Prostate gland (tissue), 2 donors: ENCODE results near the gene TCP10L. TPM values are rescaled to one million over a fixed set of nuclear protein-coding genes. Genes with fewer than 3 reads are reported as not detected.
"Not testable (repeated sequence)": the region's sequence is repeated elsewhere in the genome, so short reads cannot be mapped to it uniquely, and the experiment has no call there.

Source experiments
- DNase-seq: peaks from one replicate; pipeline ENCODE4 v3.0.0-alpha.2; 2019; ENCODE audit warnings: low spot score
- H3K27ac ChIP-seq, 2 donors: fragments of 200-600 bp; sonication (generic); 2 replicates each; pipeline ENCODE4 v1.5.1; 2017 to 2019
- H3K27me3 ChIP-seq: fragments of 200-600 bp; sonication (generic); replicated peaks from 2 replicates; pipeline ENCODE4 v1.5.1; 2019; ENCODE audit not compliant: insufficient read depth
- H3K36me3 ChIP-seq, 2 donors: fragments of 200-600 bp; sonication (generic); 1 replicate in 1 of 2; 2 replicates in 1 of 2; pipeline versions ENCODE4 v1.5.1 to v1.8.1; 2017 to 2019
- H3K4me1 ChIP-seq: fragments of 200-600 bp; sonication (generic); replicated peaks from 2 replicates; pipeline ENCODE4 v1.5.1; 2019
- H3K4me3 ChIP-seq, 2 donors: fragments of 200-600 bp; sonication (generic); 2 replicates each; pipeline ENCODE4 v1.5.1; 2017 to 2019
- H3K9me3 ChIP-seq: fragments of 200-600 bp; sonication (generic); 2 replicates; pipeline ENCODE4 v1.5.1; 2017
- POLR2A ChIP-seq: fragments of 450-650 bp; IDR thresholded peaks from one replicate; pipeline ENCODE4 v1.6.1; 2016; ENCODE audit warnings: antibody characterized with exemption, mild to moderate bottlenecking
- POLR2AphosphoS5 ChIP-seq: sonication (generic); formaldehyde crosslinking; IDR thresholded peaks from one replicate; pipeline ENCODE4 v1.6.1; 2017; ENCODE audit warnings: antibody characterized with exemption
- WGBS: methylation state at CpG from one replicate; pipeline ENCODE4 v1.1.5; 2018; 5-methylcytosine and 5-hydroxymethylcytosine counted together
- intact Hi-C: fragments of 100-400 bp; cut with DNase I; formaldehyde crosslinking; loops from one replicate; pipeline ENCODE4 v1.14.2; 2022
- total RNA-seq, 2 donors: library from RNA; depleted of rRNA; stranded (reverse); fragments of >200 nt; gene quantifications; one replicate each; pipeline ENCODE4 v1.1.0, GENCODE V29; 2016
- TF ChIP-seq, protein P1 (sequence below), 4 experiments: fragments of 200-600 bp in 2 of 4; fragments of 450-650 bp in 2 of 4; sonication (generic) in 2 of 4; IDR thresholded peaks; 1 replicate in 3 of 4; 2 replicates in 1 of 4; pipeline ENCODE4 v1.5.1; 2016 to 2019; ENCODE audit warnings: antibody characterized with exemption in 4 of 4, mild to moderate bottlenecking in 2 of 4, moderate library complexity in 2 of 4

TCP10L gene, protein sequence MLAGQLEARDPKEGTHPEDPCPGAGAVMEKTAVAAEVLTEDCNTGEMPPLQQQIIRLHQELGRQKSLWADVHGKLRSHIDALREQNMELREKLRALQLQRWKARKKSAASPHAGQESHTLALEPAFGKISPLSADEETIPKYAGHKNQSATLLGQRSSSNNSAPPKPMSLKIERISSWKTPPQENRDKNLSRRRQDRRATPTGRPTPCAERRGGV
- total RNA-seq, result 10 to 100 TPM in 1 of 2 donors, 1 to 10 TPM in 1; 1.9 to 17.8 TPM

DNA sequence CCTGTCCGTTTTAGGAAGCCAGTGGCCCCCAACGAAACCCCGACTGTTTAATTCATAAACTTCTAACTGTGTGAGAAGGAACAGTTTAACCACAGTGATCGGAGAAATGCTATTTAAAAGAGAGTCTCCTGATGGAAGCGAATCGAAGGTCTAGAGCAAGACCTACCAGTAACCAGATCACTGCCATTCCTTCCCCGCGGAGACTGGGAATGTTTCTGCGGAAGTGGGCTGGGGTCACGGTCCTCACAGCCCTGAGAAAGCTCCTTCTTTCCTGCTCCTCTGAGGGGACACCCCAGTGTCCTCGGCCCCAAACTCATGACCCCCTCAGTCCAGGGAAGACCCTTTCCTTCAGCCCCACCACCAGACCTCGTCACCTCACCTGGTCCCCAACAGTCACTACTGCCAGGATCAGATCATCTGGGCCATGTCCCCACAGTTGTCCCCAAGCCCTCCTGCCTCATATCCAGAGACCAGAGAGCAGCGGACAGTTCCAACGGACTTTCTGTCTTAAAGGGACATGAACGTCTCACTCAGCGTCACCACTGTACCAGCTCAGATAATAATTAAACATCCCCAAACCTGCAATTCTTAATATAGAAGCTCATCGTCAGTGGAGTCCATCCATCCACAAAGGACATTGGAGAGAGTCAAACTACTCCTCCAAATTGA is at the start of gene TCP10L:
Gene TCP10L, minus strand, starts transcription at position 482 of the 669 bp plus-strand sequence. CDS start 1,219 bp downstream, outside the sequence.
- no peak within 1 kb of the TSS for H3K4me3 ChIP-seq
- no peaks in the 10 kb centered on the region for H3K4me1 ChIP-seq
- no peaks in the 10 kb centered on the region for H3K27me3 ChIP-seq
- no peak within 1 kb of the TSS for H3K27ac ChIP-seq
- TF ChIP-seq POLR2AphosphoS5, result no peak
- no peak for TF ChIP-seq POLR2A
- TF ChIP-seq, protein P1, sequence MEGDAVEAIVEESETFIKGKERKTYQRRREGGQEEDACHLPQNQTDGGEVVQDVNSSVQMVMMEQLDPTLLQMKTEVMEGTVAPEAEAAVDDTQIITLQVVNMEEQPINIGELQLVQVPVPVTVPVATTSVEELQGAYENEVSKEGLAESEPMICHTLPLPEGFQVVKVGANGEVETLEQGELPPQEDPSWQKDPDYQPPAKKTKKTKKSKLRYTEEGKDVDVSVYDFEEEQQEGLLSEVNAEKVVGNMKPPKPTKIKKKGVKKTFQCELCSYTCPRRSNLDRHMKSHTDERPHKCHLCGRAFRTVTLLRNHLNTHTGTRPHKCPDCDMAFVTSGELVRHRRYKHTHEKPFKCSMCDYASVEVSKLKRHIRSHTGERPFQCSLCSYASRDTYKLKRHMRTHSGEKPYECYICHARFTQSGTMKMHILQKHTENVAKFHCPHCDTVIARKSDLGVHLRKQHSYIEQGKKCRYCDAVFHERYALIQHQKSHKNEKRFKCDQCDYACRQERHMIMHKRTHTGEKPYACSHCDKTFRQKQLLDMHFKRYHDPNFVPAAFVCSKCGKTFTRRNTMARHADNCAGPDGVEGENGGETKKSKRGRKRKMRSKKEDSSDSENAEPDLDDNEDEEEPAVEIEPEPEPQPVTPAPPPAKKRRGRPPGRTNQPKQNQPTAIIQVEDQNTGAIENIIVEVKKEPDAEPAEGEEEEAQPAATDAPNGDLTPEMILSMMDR (IDR thresholded peaks at IDR 0.05), result no peak
- no peaks in the 10 kb centered on the region for H3K36me3 ChIP-seq
- no peak for DNase-seq
- no peaks in the 10 kb centered on the region for H3K9me3 ChIP-seq
- 90% methylated on average over 17 of the region's 17 CpGs for WGBS
- intact Hi-C loops, result no loop called here

DNA sequence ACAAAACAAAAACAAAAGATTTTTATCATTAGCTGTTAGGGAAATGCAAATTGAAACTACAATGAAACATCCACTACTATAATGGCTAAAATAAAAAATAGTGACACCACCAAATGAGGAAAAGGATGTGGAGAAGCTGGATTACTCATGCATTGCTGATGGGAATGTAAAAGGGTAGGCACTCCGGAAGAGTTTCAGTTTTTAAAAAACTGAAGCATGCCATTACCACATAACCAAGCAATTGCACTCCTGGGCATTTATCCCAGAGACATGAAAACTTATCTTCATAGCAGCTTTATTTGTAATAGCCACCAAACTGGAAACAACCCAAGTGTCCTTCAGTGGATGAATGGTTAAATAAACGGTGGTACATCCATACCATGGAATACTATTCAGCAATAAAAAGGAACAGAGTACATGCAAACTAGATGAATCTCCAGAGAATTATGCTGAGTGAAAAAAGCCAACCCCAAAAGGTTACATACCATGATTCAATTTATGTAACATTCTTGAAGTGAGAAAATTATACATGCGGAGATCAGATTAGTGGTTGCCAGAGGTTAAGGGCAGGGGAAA is 41.4 kb upstream of the TCP10L start:
- WGBS, result 94% methylated on average over 3 of the region's 3 CpGs
- Histone ChIP-seq H3K4me3 (no peak overlapping the region), H3K4me1 (no peaks in the 10 kb centered on the region), H3K36me3 (no peaks in the 10 kb centered on the region), H3K9me3 (no peaks in the 10 kb centered on the region), H3K27me3 (no peaks in the 10 kb centered on the region), H3K27ac (no peak overlapping the region)
- intact Hi-C loops, result no loop called here
- DNase-seq, result no peak
- TF ChIP-seq POLR2A, result no peak
- TF ChIP-seq, protein P1 (IDR thresholded peaks at IDR 0.05), result no peak
- no peak for TF ChIP-seq POLR2AphosphoS5

DNA sequence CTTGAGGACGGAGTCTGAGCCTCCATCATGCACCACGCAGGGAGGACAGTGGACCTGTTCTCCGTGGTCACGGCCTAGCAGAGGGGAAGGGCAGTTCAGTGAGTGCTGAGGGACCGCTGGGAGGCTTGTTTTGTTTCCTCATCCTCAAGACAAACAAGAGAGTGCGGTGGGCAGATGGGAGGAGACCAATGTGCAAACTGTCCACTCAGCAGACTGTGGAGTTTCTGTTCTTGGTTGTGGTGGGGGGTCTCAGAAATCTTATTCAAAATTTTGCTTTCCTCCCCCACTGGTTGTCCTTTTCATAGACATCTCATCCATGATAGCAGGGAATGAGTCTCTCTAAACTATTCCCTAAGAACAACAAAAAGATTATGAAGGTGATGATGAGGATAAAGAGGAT is 32.9 kb upstream of the TCP10L start:
- intact Hi-C loops, DNase-seq: not testable (repeated sequence)
- WGBS, result 78% methylated on average over 6 of the region's 6 CpGs

DNA sequence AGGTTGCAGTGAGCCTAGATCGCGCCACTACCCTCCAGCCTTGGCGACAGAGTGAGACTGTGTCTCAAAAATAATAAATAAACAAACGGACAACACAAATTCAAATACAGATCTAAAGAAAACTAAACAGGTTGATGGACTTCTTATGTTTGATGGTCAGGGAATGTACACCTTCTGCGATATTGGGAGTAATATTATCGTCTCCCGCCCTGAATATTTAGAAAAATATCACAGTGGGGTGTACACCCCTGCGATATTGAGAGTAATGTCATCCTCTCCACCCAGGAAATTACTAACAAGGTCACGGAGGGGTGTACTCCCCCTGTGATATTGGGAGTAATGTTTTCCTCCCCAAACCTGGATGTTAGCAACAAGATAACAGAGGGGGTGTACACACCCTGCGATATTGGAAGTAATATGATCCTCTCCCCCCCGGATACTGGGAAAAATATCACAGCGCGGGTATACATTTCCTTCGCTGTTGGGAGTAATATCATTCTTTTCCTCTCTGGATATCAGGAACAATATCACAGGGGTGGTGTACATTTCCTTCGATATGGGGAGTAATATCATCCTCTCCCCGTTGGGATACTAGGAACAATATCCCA is 28.2 kb upstream of the TCP10L start:
- peak overlapping the region; percentile 61 for H3K4me3 ChIP-seq
- intact Hi-C loops, result no loop called here
- TF ChIP-seq POLR2AphosphoS5, result no peak
- TF ChIP-seq POLR2A, result no peak
- TF ChIP-seq, protein P1 (IDR thresholded peaks at IDR 0.05), result no peak
- H3K4me1 ChIP-seq, result peaks cover 4% of the 10 kb centered on the region
- H3K36me3 ChIP-seq, result no peaks in the 10 kb centered on the region
- WGBS, result 77% methylated on average over 16 of the region's 16 CpGs
- H3K9me3 ChIP-seq, result no peaks in the 10 kb centered on the region
- no peak for DNase-seq
- H3K27me3 ChIP-seq, result no peaks in the 10 kb centered on the region
- H3K27ac ChIP-seq, result peak overlapping the region; percentile 86 to 95

More for the DNA sequence above, 32.9 kb upstream of the TCP10L start:
- not testable (repeated sequence) for H3K9me3 ChIP-seq, H3K36me3 ChIP-seq, H3K4me3 ChIP-seq, H3K27me3 ChIP-seq, H3K27ac ChIP-seq, H3K4me1 ChIP-seq

DNA sequence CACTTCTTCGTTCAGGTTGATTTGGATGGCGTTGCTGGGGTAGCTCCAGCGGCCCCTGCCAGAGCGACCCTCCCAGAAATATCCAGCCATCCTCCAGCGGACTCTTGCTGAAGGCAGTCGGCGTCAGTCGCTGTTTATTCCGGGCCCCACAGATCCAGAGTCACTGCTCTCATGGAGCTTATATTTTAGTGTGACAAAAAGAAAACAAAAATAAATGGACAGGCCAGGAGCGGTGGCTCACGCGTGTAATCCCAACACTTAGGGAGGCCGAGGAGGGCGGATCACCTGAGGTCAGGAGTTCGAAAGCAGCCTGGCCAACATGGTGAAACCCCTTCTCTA is 27.6 kb upstream of the TCP10L start:
- TF ChIP-seq, protein P1 (IDR thresholded peaks at IDR 0.05), result no peak
- no peak for TF ChIP-seq POLR2AphosphoS5
- TF ChIP-seq POLR2A, result no peak
- intact Hi-C loops, result no loop called here

More for the DNA sequence above, 27.6 kb upstream of the TCP10L start:
- Histone ChIP-seq H3K4me3 (peak overlapping the region; percentile 61), H3K4me1 (peaks cover 4% of the 10 kb centered on the region), H3K27ac (peak overlapping the region; percentile 86 to 95), H3K36me3 (no peaks in the 10 kb centered on the region), H3K9me3 (no peaks in the 10 kb centered on the region), H3K27me3 (no peaks in the 10 kb centered on the region)
- no peak for DNase-seq
- 4% methylated on average over 15 of the region's 15 CpGs for WGBS
